Esophagus muscularis mucosa (tissue), 4 donors: ENCODE measurements around the gene ALDH1A2. TPM values are rescaled to one million over a fixed set of nuclear protein-coding genes. Genes with fewer than 3 reads are reported as not detected.

ENCODE experiments used
- DNase-seq: peaks from one replicate; pipeline ENCODE4 v3.0.0-alpha.2; 2017; ENCODE audit errors: extremely low spot score
- H3K27ac ChIP-seq, 4 donors: fragments of 200-600 bp; sonication (generic); replicated peaks in 1 of 4; 1 replicate in 3 of 4; 2 replicates in 1 of 4; pipeline ENCODE4 v1.5.1; 2016 to 2019; ENCODE audit warnings: mild to moderate bottlenecking in 1 of 4
- H3K27me3 ChIP-seq, 4 donors: fragments of 200-600 bp; sonication (generic); one replicate each; pipeline versions ENCODE4 v1.5.1 to v1.6.0; 2016 to 2019
- H3K36me3 ChIP-seq, 4 donors: fragments of 200-600 bp; sonication (generic); one replicate each; pipeline ENCODE4 v1.5.1; 2016 to 2019
- H3K4me1 ChIP-seq, 4 donors: fragments of 200-600 bp; sonication (generic); one replicate each; pipeline ENCODE4 v1.5.1; 2016 to 2019
- H3K4me3 ChIP-seq, 4 donors: fragments of 200-600 bp; sonication (generic); 1 replicate in 2 of 4; 2 replicates in 2 of 4; pipeline ENCODE4 v1.5.1; 2016 to 2019; ENCODE audit warnings: mild to moderate bottlenecking in 4 of 4, moderate library complexity in 1 of 4
- H3K9me3 ChIP-seq, 4 donors: fragments of 200-600 bp; sonication (generic); 1 replicate in 3 of 4; 2 replicates in 1 of 4; pipeline ENCODE4 v1.5.1; 2016 to 2019
- CTCF ChIP-seq, 3 experiments: fragments of 200-600 bp in 2 of 3; fragments of 450-650 bp in 1 of 3; sonication (generic) in 2 of 3; IDR thresholded peaks; one replicate each; pipeline ENCODE4 v1.5.1; 2017 to 2019; ENCODE audit warnings: antibody characterized with exemption in 3 of 3, mild to moderate bottlenecking in 2 of 3, moderate library complexity in 1 of 3
- EP300 ChIP-seq: sonication (generic); formaldehyde crosslinking; IDR thresholded peaks from one replicate; pipeline ENCODE4 v1.6.1; 2017; ENCODE audit warnings: antibody characterized with exemption
- POLR2A ChIP-seq: fragments of 450-650 bp; IDR thresholded peaks from one replicate; pipeline ENCODE4 v1.6.1; 2017; ENCODE audit warnings: antibody characterized with exemption, moderate library complexity, mild to moderate bottlenecking, low read depth
- POLR2AphosphoS5 ChIP-seq, 2 donors: sonication (generic); formaldehyde crosslinking; IDR thresholded peaks; one replicate each; pipeline ENCODE4 v1.6.1; 2017; ENCODE audit warnings: antibody characterized with exemption in 2 of 2
- WGBS: methylation state at CpG from one replicate; pipeline ENCODE4 v1.1.5; 2018; 5-methylcytosine and 5-hydroxymethylcytosine counted together
- intact Hi-C: fragments of 100-400 bp; cut with DNase I; formaldehyde crosslinking; loops from one replicate; pipeline ENCODE4 v1.15.1; 2023
- total RNA-seq, 4 donors: library from RNA; depleted of rRNA; stranded (reverse); fragments of >200 nt; gene quantifications; one replicate each; pipeline versions ENCODE4 v1.1.0 to v1.2.1, GENCODE V29; 2016

Gene ALDH1A2
- total RNA-seq, 4 donors from 2014 or later: 13.3 to 41.2 (median 19.8) TPM

- H3K9me3 ChIP-seq: peaks cover 0 to 27% (median 23%) of the 10 kb centered on the region in 4 donors
- WGBS: 71% methylated on average over 6 of the region's 9 CpGs
- no peak overlapping the region for H3K4me3 ChIP-seq
- DNase-seq: no peak
- no peaks in the 10 kb centered on the region for H3K4me1 ChIP-seq
- H3K27me3 ChIP-seq: no peaks in the 10 kb centered on the region
- no peak overlapping the region for H3K27ac ChIP-seq
- no peaks in the 10 kb centered on the region for H3K36me3 ChIP-seq
- intact Hi-C loops: no loop called here
- no peak for TF ChIP-seq POLR2A
- TF ChIP-seq POLR2AphosphoS5 (IDR thresholded peaks at IDR 0.05): no peak
- no peak for TF ChIP-seq CTCF (IDR thresholded peaks at IDR 0.05)
- TF ChIP-seq EP300: no peak
These were observed 43.9 kb downstream of the ALDH1A2 start for GRCh38 chr15:58021332-58022230.

GRCh38 chr15:58019503-58020376 is 45.8 kb downstream of the ALDH1A2 start:
- 70% methylated on average over 5 of the region's 5 CpGs for WGBS
- H3K36me3 ChIP-seq: no peaks in the 10 kb centered on the region
- H3K4me1 ChIP-seq: no peaks in the 10 kb centered on the region
- intact Hi-C loops: no loop called here
- TF ChIP-seq EP300 (no peak), CTCF (IDR thresholded peaks at IDR 0.05) (no peak), POLR2A (no peak), POLR2AphosphoS5 (IDR thresholded peaks at IDR 0.05) (no peak)
- no peaks in the 10 kb centered on the region for H3K27me3 ChIP-seq
- peaks cover 0 to 8% (median 6%) of the 10 kb centered on the region in 4 donors for H3K9me3 ChIP-seq
- no peak overlapping the region for H3K4me3 ChIP-seq
- no peak overlapping the region for H3K27ac ChIP-seq
- DNase-seq: no peak

- 88% methylated on average over 1 of the region's 1 CpG for WGBS
- no peaks in the 10 kb centered on the region for H3K4me1 ChIP-seq
- TF ChIP-seq POLR2AphosphoS5 (IDR thresholded peaks at IDR 0.05) (no peak), POLR2A (no peak), CTCF (IDR thresholded peaks at IDR 0.05) (no peak), EP300 (no peak)
- no peaks in the 10 kb centered on the region for H3K9me3 ChIP-seq
- DNase-seq: no peak
- no peaks in the 10 kb centered on the region for H3K36me3 ChIP-seq
- H3K27ac ChIP-seq: no peak overlapping the region
- intact Hi-C loops: no loop called here
- no peaks in the 10 kb centered on the region for H3K27me3 ChIP-seq
- H3K4me3 ChIP-seq: no peak overlapping the region
These were observed 47.6 kb downstream of the ALDH1A2 start for GRCh38 chr15:58017869-58018268.

GRCh38 chr15:58016581-58017175 is 48.8 kb downstream of the ALDH1A2 start:
- Histone ChIP-seq H3K27ac (no peak overlapping the region), H3K36me3 (no peaks in the 10 kb centered on the region), H3K4me3 (no peak overlapping the region), H3K9me3 (no peaks in the 10 kb centered on the region), H3K27me3 (no peaks in the 10 kb centered on the region), H3K4me1 (no peaks in the 10 kb centered on the region)
- TF ChIP-seq POLR2A (no peak), POLR2AphosphoS5 (IDR thresholded peaks at IDR 0.05) (no peak), EP300 (no peak), CTCF (IDR thresholded peaks at IDR 0.05) (no peak)
- intact Hi-C loops: no loop called here
- WGBS: 46% methylated on average over 2 of the region's 2 CpGs
- DNase-seq: no peak
